ENCODE data around the gene GABRD.

GABRD gene

GRCh38 chr1:2014741-2015735 is 4.1 kb upstream of the GABRD start:
- in situ Hi-C loops (cut with MboI; ENCODE audit: low sequenced_read_pairs) = no loop called here

GRCh38 chr1:2016123-2016522 is 3.0 kb upstream of the GABRD start:
- in situ Hi-C loops (cut with MboI; ENCODE audit: low sequenced_read_pairs) = no loop called here

- in situ Hi-C loops (cut with MboI; ENCODE audit: low sequenced_read_pairs) = no loop called here
Observed at GRCh38 chr1:2018217-2019171, 651 bp upstream of the GABRD start.

GRCh38 chr1:2019571-2020309 is 595 bp downstream of the GABRD start:
- in situ Hi-C loops (cut with MboI; ENCODE audit: low sequenced_read_pairs) = no loop called here

- in situ Hi-C loops (cut with MboI; ENCODE audit: low sequenced_read_pairs) = no loop called here
Observed at GRCh38 chr1:2020310-2020655, 1.1 kb downstream of the GABRD start.

- in situ Hi-C loops (cut with MboI; ENCODE audit: low sequenced_read_pairs) = no loop called here
Observed at GRCh38 chr1:2021550-2021949, 2.4 kb downstream of the GABRD start.

- in situ Hi-C loops (cut with MboI; ENCODE audit: low sequenced_read_pairs) = no loop called here
Observed at GRCh38 chr1:2022063-2022770, 3.1 kb downstream of the GABRD start.

- in situ Hi-C loops (cut with MboI; ENCODE audit: low sequenced_read_pairs) = no loop called here
Observed at GRCh38 chr1:2023187-2023586, 4.0 kb downstream of the GABRD start.

- in situ Hi-C loops (cut with MboI; ENCODE audit: low sequenced_read_pairs) = no loop called here
Observed at GRCh38 chr1:2024451-2024850, 5.3 kb downstream of the GABRD start.

GRCh38 chr1:2024887-2025286 is 5.7 kb downstream of the GABRD start:
- in situ Hi-C loops (cut with MboI; ENCODE audit: low sequenced_read_pairs) = no loop called here

GRCh38 chr1:2025491-2025981 is 6.4 kb downstream of the GABRD start:
- in situ Hi-C loops (cut with MboI; ENCODE audit: low sequenced_read_pairs) = no loop called here

- in situ Hi-C loops (cut with MboI; ENCODE audit: low sequenced_read_pairs) = no loop called here
Observed at GRCh38 chr1:2027961-2028583, 8.9 kb downstream of the GABRD start.

GRCh38 chr1:2028870-2029560 is 9.9 kb downstream of the GABRD start:
- in situ Hi-C loops (cut with MboI; ENCODE audit: low sequenced_read_pairs) = no loop called here

GRCh38 chr1:2029561-2029960 is 10.4 kb downstream of the GABRD start:
- in situ Hi-C loops (cut with MboI; ENCODE audit: low sequenced_read_pairs) = no loop called here

- in situ Hi-C loops (cut with MboI; ENCODE audit: low sequenced_read_pairs) = no loop called here
Observed at GRCh38 chr1:2030076-2030871, 11.1 kb downstream of the GABRD start.

- in situ Hi-C loops (cut with MboI; ENCODE audit: low sequenced_read_pairs) = no loop called here
Observed at GRCh38 chr1:2031546-2032540, 12.7 kb downstream of the GABRD start.

GRCh38 chr1:2032737-2033136 is 13.6 kb downstream of the GABRD start:
- in situ Hi-C loops (cut with MboI; ENCODE audit: low sequenced_read_pairs) = no loop called here
